DND-41 (cell line): ENCODE measurements around the gene HRC.

Experiments
- ATAC-seq: fragments of 200-7000 bp; cut with Tn5 transposase; 3 replicates; pipeline ENCODE4 v1.9.1; 2021; ENCODE audit warnings: low read depth; ENCODE audit not compliant: insufficient read depth
- DNase-seq: peaks from one replicate; pipeline ENCODE4 v3.0.0-alpha.2; 2020
- H2AFZ ChIP-seq: 2 replicates; pipeline ENCODE4 v1.6.0; 2012; ENCODE audit warnings: low read depth, low read length
- H3K27ac ChIP-seq: 2 replicates; pipeline ENCODE4 v1.5.1; 2012; ENCODE audit warnings: low read length, inconsistent platforms
- H3K27me3 ChIP-seq: fragments of 200-600 bp; sonication (generic); 2 replicates; pipeline ENCODE4 v1.6.0; 2012; ENCODE audit warnings: low read length, mild to moderate bottlenecking, inconsistent platforms; ENCODE audit not compliant: insufficient read depth, poor library complexity
- H3K36me3 ChIP-seq: 2 replicates; pipeline ENCODE4 v1.5.1; 2012; ENCODE audit warnings: low read length, inconsistent platforms; ENCODE audit not compliant: insufficient read depth
- H3K4me1 ChIP-seq: 2 replicates; pipeline ENCODE4 v1.5.1; 2012; ENCODE audit warnings: mild to moderate bottlenecking, low read length; ENCODE audit not compliant: insufficient read depth
- H3K4me2 ChIP-seq: 2 replicates; pipeline ENCODE4 v1.6.0; 2012; ENCODE audit warnings: mild to moderate bottlenecking, moderate library complexity, low read length, inconsistent platforms; ENCODE audit not compliant: insufficient read depth
- H3K4me3 ChIP-seq, 2 experiments: fragments of 200-600 bp in 1 of 2; shearing (Covaris generic) in 1 of 2; 2 replicates each; pipeline ENCODE4 v1.5.1; 2012 to 2016; ENCODE audit warnings: inconsistent platforms in 2 of 2, low read length in 2 of 2, mild to moderate bottlenecking in 2 of 2, low read depth in 1 of 2, moderate library complexity in 1 of 2
- H3K79me2 ChIP-seq: 2 replicates; pipeline ENCODE4 v1.6.0; 2012; ENCODE audit warnings: low read length, inconsistent platforms; ENCODE audit not compliant: insufficient read depth
- H3K9ac ChIP-seq: 2 replicates; pipeline ENCODE4 v1.6.0; 2012; ENCODE audit warnings: low read depth, mild to moderate bottlenecking, inconsistent platforms, low read length, moderate library complexity
- H3K9me3 ChIP-seq: 2 replicates; pipeline ENCODE4 v1.5.1; 2012; ENCODE audit warnings: low read length, moderate library complexity, mild to moderate bottlenecking, inconsistent platforms; ENCODE audit not compliant: insufficient read depth, severe bottlenecking
- H4K20me1 ChIP-seq: 2 replicates; pipeline ENCODE4 v1.6.0; 2012; ENCODE audit warnings: low read length; ENCODE audit not compliant: insufficient read depth
- EZH2 ChIP-seq: IDR thresholded peaks from 3 replicates; pipeline ENCODE4 v1.6.1; 2012; ENCODE audit warnings: borderline replicate concordance, low read depth, mild to moderate bottlenecking, moderate library complexity, low read length, inconsistent platforms; ENCODE audit not compliant: severe bottlenecking
- TF ChIP-seq, protein P1 (sequence below): IDR thresholded peaks from 2 replicates; pipeline ENCODE4 v1.5.1; 2012; ENCODE audit warnings: borderline replicate concordance, low read length, moderate library complexity, mild to moderate bottlenecking; ENCODE audit not compliant: poor library complexity, severe bottlenecking; ENCODE audit errors: extremely low read depth

Gene HRC

DNA sequence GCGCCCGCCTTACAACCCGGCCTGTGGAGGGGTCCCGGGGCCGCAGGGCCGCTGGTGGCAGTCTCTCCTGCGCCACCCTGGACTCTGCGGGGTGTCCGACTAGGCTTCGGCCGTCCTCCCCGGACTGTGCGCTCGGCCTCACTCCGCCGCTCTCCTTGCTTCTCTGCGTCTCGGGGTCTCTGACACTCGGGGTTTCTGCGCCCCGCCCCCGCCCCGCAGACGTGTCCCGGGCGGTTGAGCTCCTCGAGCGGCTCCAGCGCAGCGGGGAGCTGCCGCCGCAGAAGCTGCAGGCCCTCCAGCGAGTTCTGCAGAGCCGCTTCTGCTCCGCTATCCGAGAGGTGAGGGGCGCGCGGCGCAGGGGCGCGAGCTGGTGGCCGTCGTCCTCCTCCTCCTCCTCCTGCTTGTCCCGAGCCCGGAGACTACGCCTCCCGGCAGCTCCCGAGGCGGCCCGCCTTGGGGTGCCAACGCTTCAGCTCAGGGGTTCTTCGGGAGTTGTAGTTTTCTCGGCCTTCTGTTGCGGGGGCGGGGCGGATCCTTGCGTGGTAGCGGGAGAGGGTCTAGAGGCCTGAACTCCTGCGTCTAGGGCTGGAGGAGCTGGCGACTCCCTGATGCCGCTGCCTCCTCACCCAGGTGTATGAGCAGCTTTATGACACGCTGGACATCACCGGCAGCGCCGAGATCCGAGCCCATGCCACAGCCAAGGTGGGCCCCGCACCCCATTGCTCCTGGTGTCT lies 40.4 kb downstream of the HRC start:
- ATAC-seq (peak; percentile 10), DNase-seq (peak; percentile 71)
- H3K4me1 ChIP-seq, result peaks cover 50% of the 10 kb centered on the region
- TF ChIP-seq EZH2, result no peak
- TF ChIP-seq, protein P1, sequence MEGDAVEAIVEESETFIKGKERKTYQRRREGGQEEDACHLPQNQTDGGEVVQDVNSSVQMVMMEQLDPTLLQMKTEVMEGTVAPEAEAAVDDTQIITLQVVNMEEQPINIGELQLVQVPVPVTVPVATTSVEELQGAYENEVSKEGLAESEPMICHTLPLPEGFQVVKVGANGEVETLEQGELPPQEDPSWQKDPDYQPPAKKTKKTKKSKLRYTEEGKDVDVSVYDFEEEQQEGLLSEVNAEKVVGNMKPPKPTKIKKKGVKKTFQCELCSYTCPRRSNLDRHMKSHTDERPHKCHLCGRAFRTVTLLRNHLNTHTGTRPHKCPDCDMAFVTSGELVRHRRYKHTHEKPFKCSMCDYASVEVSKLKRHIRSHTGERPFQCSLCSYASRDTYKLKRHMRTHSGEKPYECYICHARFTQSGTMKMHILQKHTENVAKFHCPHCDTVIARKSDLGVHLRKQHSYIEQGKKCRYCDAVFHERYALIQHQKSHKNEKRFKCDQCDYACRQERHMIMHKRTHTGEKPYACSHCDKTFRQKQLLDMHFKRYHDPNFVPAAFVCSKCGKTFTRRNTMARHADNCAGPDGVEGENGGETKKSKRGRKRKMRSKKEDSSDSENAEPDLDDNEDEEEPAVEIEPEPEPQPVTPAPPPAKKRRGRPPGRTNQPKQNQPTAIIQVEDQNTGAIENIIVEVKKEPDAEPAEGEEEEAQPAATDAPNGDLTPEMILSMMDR, result no peak
- H3K27me3 ChIP-seq, result no peaks in the 10 kb centered on the region
- peaks cover 15% of the 10 kb centered on the region for H3K79me2 ChIP-seq
- H3K9me3 ChIP-seq, result no peaks in the 10 kb centered on the region
- peaks cover 7% of the 10 kb centered on the region for H3K36me3 ChIP-seq
- H3K27ac ChIP-seq, result peak overlapping the region; percentile 59
- H3K4me3 ChIP-seq, result peak overlapping the region; percentile 44 to 65; a peak in 3 of 4 replicates
- H4K20me1 ChIP-seq, result peaks cover 7% of the 10 kb centered on the region
- H3K4me2 ChIP-seq, result peak overlapping the region; percentile 96
- H2AFZ ChIP-seq, result peak overlapping the region; percentile 95
- peak overlapping the region; percentile 69 for H3K9ac ChIP-seq

DNA sequence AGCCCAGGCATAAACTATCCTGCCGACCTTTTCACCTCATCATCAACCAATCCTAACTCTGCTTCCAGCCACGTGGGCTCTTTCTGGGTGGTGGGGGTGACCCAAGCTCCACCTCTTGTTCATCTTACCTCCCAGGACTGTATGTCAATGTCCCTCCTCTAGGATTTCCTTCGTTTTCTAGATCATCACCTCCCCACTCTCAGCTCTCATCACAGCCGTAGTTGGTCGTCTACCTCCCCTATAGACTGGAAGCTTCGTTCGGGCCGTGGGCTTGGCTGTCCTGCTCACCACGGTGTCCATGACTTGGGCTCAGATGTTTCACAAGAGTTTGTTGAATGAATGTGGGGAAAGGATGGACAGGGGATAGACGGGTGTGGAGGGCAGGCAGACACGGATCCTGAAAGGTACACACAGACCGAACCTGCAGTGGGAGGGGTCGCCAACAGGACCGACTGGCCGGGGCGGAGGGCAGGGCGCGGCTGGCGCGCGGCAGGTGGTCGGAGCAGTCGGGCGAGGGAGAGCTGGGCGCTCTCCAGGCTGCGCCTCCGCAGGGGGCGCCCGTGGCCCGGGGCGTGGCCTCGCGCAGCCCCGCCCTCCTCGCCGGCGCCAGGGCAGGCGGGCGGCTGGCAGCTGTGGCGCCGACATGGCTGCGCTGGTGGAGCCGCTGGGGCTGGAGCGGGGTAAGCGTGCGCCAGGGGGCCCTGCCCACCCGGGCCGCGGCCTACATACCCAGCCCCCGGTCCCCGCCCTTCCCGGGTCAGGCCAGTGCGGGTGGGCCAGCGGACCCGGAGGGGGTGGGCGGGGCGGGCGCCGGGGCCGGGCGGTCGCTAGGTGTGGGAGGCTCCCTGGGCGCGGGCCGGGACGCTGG lies 41.2 kb downstream of the HRC start, which contains the start of gene LIN7B:
LIN7B (plus strand) TSS at position 609 of the 868 bp plus-strand sequence; CDS start at position 644, 35 bp downstream.
- Histone ChIP-seq H4K20me1 (peaks cover 13% of the 10 kb centered on the region), H3K4me1 (peaks cover 48% of the 10 kb centered on the region), H3K9me3 (no peaks in the 10 kb centered on the region), H3K79me2 (peaks cover 12% of the 10 kb centered on the region), H3K27ac (peak within 1 kb of the TSS; percentile 67), H3K27me3 (no peaks in the 10 kb centered on the region), H3K4me3 (peak within 1 kb of the TSS; percentile 44 to 65; a peak in 3 of 4 replicates), H3K4me2 (peak within 1 kb of the TSS; percentile 96), H3K36me3 (peaks cover 13% of the 10 kb centered on the region), H2AFZ (peak within 1 kb of the TSS; percentile 95), H3K9ac (peak within 1 kb of the TSS; percentile 69)
- peak; percentile 67 for ATAC-seq
- TF ChIP-seq EZH2, result no peak
- TF ChIP-seq, protein P1, result peak; percentile 77
- DNase-seq, result peak; percentile 79

- H3K9ac ChIP-seq, result no peak overlapping the region
- no peaks in the 10 kb centered on the region for H3K9me3 ChIP-seq
- no peak overlapping the region for H2AFZ ChIP-seq
- no peak overlapping the region for H3K4me2 ChIP-seq
- no peak overlapping the region for H3K4me3 ChIP-seq
- H4K20me1 ChIP-seq, result peaks cover 34% of the 10 kb centered on the region
- TF ChIP-seq, protein P1, result no peak
- TF ChIP-seq EZH2, result no peak
- no peak overlapping the region for H3K27ac ChIP-seq
- H3K36me3 ChIP-seq, result peaks cover 39% of the 10 kb centered on the region
- DNase-seq (no peak), ATAC-seq (no peak)
- no peaks in the 10 kb centered on the region for H3K79me2 ChIP-seq
- H3K4me1 ChIP-seq, result peaks cover 30% of the 10 kb centered on the region
- no peaks in the 10 kb centered on the region for H3K27me3 ChIP-seq
These were observed 43.8 kb downstream of the HRC start for GRCh38 chr19:49111218-49111998.
